MCF 10A (cell line): ENCODE results near the gene ADGRF3. TPM values are rescaled to one million over a fixed set of nuclear protein-coding genes. Genes with fewer than 3 reads are reported as not detected.
"Not testable (repeated sequence)": the region's sequence is repeated elsewhere in the genome, so short reads cannot be mapped to it uniquely, and the experiment has no call there.

Source experiments
- BruUV-seq: library from RNA; stranded (reverse); fragments of 400-500 nt; replicated peaks from 2 replicates; lab custom pipeline; 2021; lab: Mats Ljungman, UMichigan
- CTCF ChIA-PET: fragments of 300-600 bp; sonication (Branson Sonifier 250); formaldehyde crosslinking; extraction: SDS; loops from one replicate; lab custom pipeline; 2021; ENCODE audit warnings: antibody characterized with exemption, inconsistent platforms; lab: Yijun Ruan, JAX
- POLR2A ChIA-PET: fragments of 300-600, 350-650 bp; sonication (Branson Sonifier 250); formaldehyde crosslinking; extraction: SDS; loops from one replicate; lab custom pipeline; 2020; ENCODE audit warnings: antibody characterized with exemption, inconsistent platforms; lab: Yijun Ruan, JAX
- DNase-seq: peaks from one replicate; pipeline ENCODE4 v3.0.0-alpha.2; 2018; ENCODE audit not compliant: unreplicated experiment
- H3K27ac Mint-ChIP-seq: one replicate; pipeline ENCODE4 v1.8.0; 2022; ENCODE audit warnings: mild to moderate bottlenecking, low read depth, mixed read lengths; ENCODE audit not compliant: unreplicated experiment
- H3K27me3 Mint-ChIP-seq: one replicate; pipeline ENCODE4 v1.8.0; 2022; ENCODE audit warnings: mixed read lengths; ENCODE audit not compliant: insufficient read depth, unreplicated experiment
- H3K36me3 Mint-ChIP-seq: one replicate; pipeline ENCODE4 v1.8.0; 2022; ENCODE audit warnings: mild to moderate bottlenecking, moderate library complexity, mixed read lengths; ENCODE audit not compliant: insufficient read depth, unreplicated experiment
- H3K4me1 Mint-ChIP-seq: one replicate; pipeline ENCODE4 v1.8.0; 2022; ENCODE audit warnings: mixed read lengths; ENCODE audit not compliant: insufficient read depth, unreplicated experiment
- H3K4me3 Mint-ChIP-seq: one replicate; pipeline ENCODE4 v1.8.0; 2022; ENCODE audit warnings: mild to moderate bottlenecking, moderate library complexity, mixed read lengths; ENCODE audit not compliant: unreplicated experiment
- H3K9me3 Mint-ChIP-seq: one replicate; pipeline ENCODE4 v1.8.0; 2022; ENCODE audit warnings: mixed read lengths; ENCODE audit not compliant: unreplicated experiment
- intact Hi-C: fragments of 100-400 bp; cut with micrococcal nuclease; formaldehyde crosslinking; loops from 2 replicates; pipeline ENCODE4 v1.14.1; 2022
- total RNA-seq: library from RNA; stranded (reverse); gene quantifications from 2 replicates; pipeline ENCODE4 v1.2.3, GENCODE V29; 2022
- TF ChIP-seq, protein P1 (sequence below): fragments of 200-600 bp; IDR thresholded peaks from one replicate; pipeline ENCODE4 v1.8.0; 2022; ENCODE audit warnings: antibody characterized with exemption, mild to moderate bottlenecking; ENCODE audit not compliant: unreplicated experiment

The ADGRF3 gene
- total RNA-seq, 1 experiment from 2014 or later: not detected

GRCh38 chr2:26305540-26305939, 41.0 kb downstream of the ADGRF3 start:
- Mint-ChIP-seq H3K27ac (no peak overlapping the region), H3K9me3 (no peaks in the 10 kb centered on the region), H3K4me3 (no peak overlapping the region), H3K4me1 (peaks cover 13% of the 10 kb centered on the region), H3K36me3 (no peaks in the 10 kb centered on the region), H3K27me3 (no peaks in the 10 kb centered on the region)
- TF ChIP-seq, protein P1, sequence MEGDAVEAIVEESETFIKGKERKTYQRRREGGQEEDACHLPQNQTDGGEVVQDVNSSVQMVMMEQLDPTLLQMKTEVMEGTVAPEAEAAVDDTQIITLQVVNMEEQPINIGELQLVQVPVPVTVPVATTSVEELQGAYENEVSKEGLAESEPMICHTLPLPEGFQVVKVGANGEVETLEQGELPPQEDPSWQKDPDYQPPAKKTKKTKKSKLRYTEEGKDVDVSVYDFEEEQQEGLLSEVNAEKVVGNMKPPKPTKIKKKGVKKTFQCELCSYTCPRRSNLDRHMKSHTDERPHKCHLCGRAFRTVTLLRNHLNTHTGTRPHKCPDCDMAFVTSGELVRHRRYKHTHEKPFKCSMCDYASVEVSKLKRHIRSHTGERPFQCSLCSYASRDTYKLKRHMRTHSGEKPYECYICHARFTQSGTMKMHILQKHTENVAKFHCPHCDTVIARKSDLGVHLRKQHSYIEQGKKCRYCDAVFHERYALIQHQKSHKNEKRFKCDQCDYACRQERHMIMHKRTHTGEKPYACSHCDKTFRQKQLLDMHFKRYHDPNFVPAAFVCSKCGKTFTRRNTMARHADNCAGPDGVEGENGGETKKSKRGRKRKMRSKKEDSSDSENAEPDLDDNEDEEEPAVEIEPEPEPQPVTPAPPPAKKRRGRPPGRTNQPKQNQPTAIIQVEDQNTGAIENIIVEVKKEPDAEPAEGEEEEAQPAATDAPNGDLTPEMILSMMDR: no peak
- BruUV-seq: no TSS peak
- intact Hi-C loops: no loop called here
- no peak for DNase-seq
- CTCF ChIA-PET: interaction anchor here (0.7 to 1.3 kb wide), 4 partner anchors 20 to 70 kb away, joined by 3 to 5 read pairs (median 4); no protein-coding TSS in a partner anchor
- POLR2A ChIA-PET: interaction anchor here (0.9 to 2.1 kb wide), 7 partner anchors 8 to 62 kb away, joined by 3 to 13 read pairs (median 4); partner anchors contain the start of genes HADHA and HADHB

GRCh38 chr2:26305094-26305493, 41.5 kb downstream of the ADGRF3 start:
- H3K36me3 Mint-ChIP-seq, H3K9me3 Mint-ChIP-seq, H3K27ac Mint-ChIP-seq, intact Hi-C loops, H3K4me3 Mint-ChIP-seq, H3K27me3 Mint-ChIP-seq, BruUV-seq, DNase-seq: not testable (repeated sequence)
- peaks cover 13% of the 10 kb centered on the region for H3K4me1 Mint-ChIP-seq
- POLR2A ChIA-PET: interaction anchor here (0.9 to 2.1 kb wide), 7 partner anchors 9 to 61 kb away, joined by 3 to 13 read pairs (median 4); partner anchors contain the start of genes HADHA and HADHB
- CTCF ChIA-PET: interaction anchor here (0.8 to 1.5 kb wide), 5 partner anchors 9 to 69 kb away, joined by 4 to 5 read pairs (median 4); no protein-coding TSS in a partner anchor

- intact Hi-C loops: no loop called here
- TF ChIP-seq, protein P1: no peak
- ChIA-PET POLR2A (interaction anchor here (0.6 to 7.9 kb wide), 8 partner anchors 9 to 171 kb away, joined by 3 to 177 read pairs (median 3); partner anchors contain the start of genes HADHA and HADHB), CTCF (interaction anchor here (0.7 kb wide), 3 partner anchors 16 to 324 kb away, joined by 3 to 8 read pairs (median 4); no protein-coding TSS in a partner anchor)
- no peaks in the 10 kb centered on the region for H3K36me3 Mint-ChIP-seq
- no TSS peak for BruUV-seq
- peak overlapping the region; percentile 32 for H3K27ac Mint-ChIP-seq
- no peaks in the 10 kb centered on the region for H3K9me3 Mint-ChIP-seq
- no peaks in the 10 kb centered on the region for H3K27me3 Mint-ChIP-seq
- no peak overlapping the region for H3K4me3 Mint-ChIP-seq
- DNase-seq: peak; percentile 60
- H3K4me1 Mint-ChIP-seq: peaks cover 13% of the 10 kb centered on the region
Observed at GRCh38 chr2:26302846-26303245, 43.7 kb downstream of the ADGRF3 start.

DNA sequence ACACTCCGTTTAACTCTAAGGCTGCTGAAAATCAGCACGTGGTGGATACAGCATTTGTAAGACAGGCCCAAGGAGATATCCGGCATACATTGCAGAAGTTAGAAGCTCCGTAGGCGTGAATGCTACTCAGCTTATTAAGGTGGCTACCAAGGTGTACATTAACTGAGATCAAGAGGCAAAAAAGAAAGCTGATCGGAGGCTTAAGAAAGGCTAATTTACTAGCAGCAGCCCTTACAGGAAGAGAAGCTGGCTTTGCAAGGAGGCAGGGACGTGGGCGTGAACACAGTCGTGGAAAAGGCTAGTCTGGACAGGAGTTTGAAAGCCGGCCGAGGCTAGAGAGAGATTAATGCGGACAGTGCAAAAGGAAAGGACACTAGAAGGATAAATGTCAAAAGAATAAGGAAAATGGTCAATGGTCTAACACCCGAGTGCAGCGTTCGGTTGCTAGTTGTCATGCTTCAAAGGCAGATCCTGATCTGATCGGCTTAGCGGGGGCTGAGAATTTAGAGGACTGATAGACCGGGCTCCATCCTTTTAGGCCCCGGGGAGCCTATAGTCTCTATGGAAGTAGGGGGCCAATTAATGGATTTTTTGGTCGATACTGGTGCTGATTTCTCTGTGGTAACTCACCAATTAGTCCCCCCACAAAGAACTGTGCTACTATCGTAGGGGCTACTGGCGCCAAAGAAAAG, 46.2 kb downstream of the ADGRF3 start:
- POLR2A ChIA-PET: interaction anchor here (0.6 to 7.9 kb wide), 19 partner anchors 10 to 309 kb away, joined by 3 to 177 read pairs (median 6); partner anchors contain the start of genes ADGRF3, HADHA, HADHB and RAB10
- DNase-seq: peak; percentile 76
- intact Hi-C loops: loop anchor here (2.0 kb wide), 1 partner anchor 54 kb away; no protein-coding TSS in a partner anchor
- H3K4me3 Mint-ChIP-seq: no peak overlapping the region
- CTCF ChIA-PET: interaction anchor here (0.7 to 1.3 kb wide), 5 partner anchors 30 to 339 kb away, joined by 3 to 6 read pairs (median 3); no protein-coding TSS in a partner anchor
- no TSS peak for BruUV-seq
- TF ChIP-seq, protein P1: no peak
- no peaks in the 10 kb centered on the region for H3K27me3 Mint-ChIP-seq
- no peak overlapping the region for H3K27ac Mint-ChIP-seq
- H3K4me1 Mint-ChIP-seq: peaks cover 13% of the 10 kb centered on the region
- no peaks in the 10 kb centered on the region for H3K36me3 Mint-ChIP-seq
- H3K9me3 Mint-ChIP-seq: no peaks in the 10 kb centered on the region
